Upper lobe of left lung (tissue), 6 donors: ENCODE results near the gene TSSK2. TPM values are rescaled to one million over a fixed set of nuclear protein-coding genes. Genes with fewer than 3 reads are reported as not detected.

ENCODE experiments used
- ATAC-seq, 2 donors: fragments of 200-7000 bp; cut with Tn5 transposase; one replicate each; pipeline ENCODE4 v1.9.1; 2022; ENCODE audit warnings: mild to moderate bottlenecking in 2 of 2, moderate library complexity in 2 of 2; ENCODE audit not compliant: low FRiP score in 2 of 2
- DNase-seq, 2 donors: peaks; one replicate each; pipeline ENCODE4 v3.0.0-alpha.2; 2019 to 2020
- H3K27ac ChIP-seq, 4 donors: fragments of 200-600 bp; sonication (generic); one replicate each; pipeline ENCODE4 v1.5.1; 2016 to 2019
- H3K27me3 ChIP-seq, 4 donors: fragments of 200-600 bp; sonication (generic); one replicate each; pipeline ENCODE4 v1.5.1; 2017 to 2019
- H3K36me3 ChIP-seq, 4 donors: fragments of 200-600 bp; sonication (generic); one replicate each; pipeline ENCODE4 v1.5.1; 2016 to 2019
- H3K4me1 ChIP-seq, 4 donors: fragments of 200-600 bp; sonication (generic); one replicate each; pipeline ENCODE4 v1.5.1; 2018 to 2019
- H3K4me3 ChIP-seq, 4 donors: fragments of 200-600 bp; sonication (generic); one replicate each; pipeline ENCODE4 v1.5.1; 2017 to 2019; ENCODE audit warnings: mild to moderate bottlenecking in 2 of 4, moderate library complexity in 1 of 4
- H3K9me3 ChIP-seq, 4 donors: fragments of 200-600 bp; sonication (generic); one replicate each; pipeline ENCODE4 v1.5.1; 2018 to 2019
- CTCF ChIP-seq, 6 experiments: fragments of 450-650 bp in 4 of 6; fragments of 200-600 bp in 2 of 6; sonication (generic) in 2 of 6; IDR thresholded peaks; one replicate each; pipeline ENCODE4 v1.5.1; 2016 to 2019; ENCODE audit warnings: antibody characterized with exemption in 6 of 6
- EP300 ChIP-seq, 4 donors: sonication (generic); formaldehyde crosslinking; IDR thresholded peaks; one replicate each; pipeline ENCODE4 v1.5.1; 2017; ENCODE audit warnings: antibody characterized with exemption in 4 of 4, control low read depth in 2 of 4
- POLR2A ChIP-seq, 4 donors: fragments of 450-650 bp; IDR thresholded peaks; one replicate each; pipeline ENCODE4 v1.5.1; 2016 to 2017; ENCODE audit warnings: antibody characterized with exemption in 4 of 4, mild to moderate bottlenecking in 2 of 4
- POLR2AphosphoS5 ChIP-seq, 2 donors: sonication (generic); formaldehyde crosslinking; IDR thresholded peaks; one replicate each; pipeline ENCODE4 v1.5.1; 2017; ENCODE audit warnings: antibody characterized with exemption in 2 of 2
- WGBS, 2 donors: methylation state at CpG; one replicate each; pipeline ENCODE4 v1.1.5; 2017 to 2018; 5-methylcytosine and 5-hydroxymethylcytosine counted together
- total RNA-seq, 6 donors: library from RNA; depleted of rRNA in 4 of 6; stranded (reverse); fragments of >200 nt in 4 of 6; gene quantifications; one replicate each; pipeline versions ENCODE4 v1.1.0 to v1.2.1, GENCODE V29; 2016 to 2021
- donor health status: DM: no; HTN: no; CAD: no; lungs with moderate emphysema.
- donor health status: DM: no; HTN: yes; CAD: no; lungs with severe emphysema.

The TSSK2 gene
- total RNA-seq, 6 donors from 2014 or later: not detected

- Histone ChIP-seq H3K9me3 (no peaks in the 10 kb centered on the region), H3K4me1 (peaks cover 7 to 16% (median 14%) of the 10 kb centered on the region in 4 donors), H3K27ac (peak overlapping the region; percentile 16 to 80 (median 52)), H3K4me3 (no peak overlapping the region), H3K27me3 (no peaks in the 10 kb centered on the region), H3K36me3 (peaks cover 5 to 42% (median 21%) of the 10 kb centered on the region in 4 donors)
- WGBS, 2 donors: 35 to 37% methylated on average over 1 of the region's 1 CpG
- ATAC-seq: peak in 1 of 2 donors; percentile 24
- DNase-seq: no peak
- TF ChIP-seq POLR2AphosphoS5 (IDR thresholded peaks at IDR 0.05) (no peak), POLR2A (IDR thresholded peaks at IDR 0.05) (no peak), CTCF (IDR thresholded peaks at IDR 0.05) (no peak), EP300 (IDR thresholded peaks at IDR 0.05) (no peak)
Measured at GRCh38 chr22:19085233-19085718, 45.8 kb upstream of the TSSK2 start.

- no peak overlapping the region for H3K4me3 ChIP-seq
- DNase-seq: no peak
- peak overlapping the region; percentile 56 to 80 (median 68) for H3K27ac ChIP-seq
- peaks cover 7 to 16% (median 14%) of the 10 kb centered on the region in 4 donors for H3K4me1 ChIP-seq
- TF ChIP-seq CTCF (IDR thresholded peaks at IDR 0.05): no peak
- no peak for TF ChIP-seq POLR2A (IDR thresholded peaks at IDR 0.05)
- no peak for TF ChIP-seq POLR2AphosphoS5 (IDR thresholded peaks at IDR 0.05)
- ATAC-seq: peak in 1 of 2 donors; percentile 29
- no peaks in the 10 kb centered on the region for H3K9me3 ChIP-seq
- H3K27me3 ChIP-seq: no peaks in the 10 kb centered on the region
- H3K36me3 ChIP-seq: peaks cover 0 to 34% (median 13%) of the 10 kb centered on the region in 4 donors
- 78 to 90% methylated on average over 6 of the region's 6 CpGs for WGBS, 2 donors
Measured at GRCh38 chr22:19086417-19086816, 44.7 kb upstream of the TSSK2 start.

DNA sequence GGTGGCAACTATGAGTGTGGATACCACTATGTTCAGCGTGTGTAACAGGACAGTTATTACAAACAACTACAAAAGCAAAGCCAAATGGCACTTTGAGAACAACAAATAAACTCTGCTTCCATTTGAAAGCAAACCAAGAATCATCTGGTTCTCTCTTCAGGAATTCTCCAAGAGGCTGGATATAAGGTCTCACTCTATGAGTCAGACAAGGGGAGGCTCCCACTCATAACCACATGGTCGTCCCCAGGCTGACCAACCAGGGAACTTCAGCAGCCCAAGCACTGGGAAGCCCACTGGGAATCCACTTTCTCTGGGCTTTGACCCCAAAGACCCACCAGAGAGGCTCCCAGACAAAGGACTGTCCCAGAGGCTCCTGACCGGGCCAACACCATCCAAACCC is 44.2 kb upstream of the TSSK2 start:
- Histone ChIP-seq H3K4me3 (no peak overlapping the region), H3K27me3 (no peaks in the 10 kb centered on the region), H3K27ac (peak overlapping the region in 3 of 4 donors; percentile 56 to 80 (median 73)), H3K4me1 (peaks cover 7 to 16% (median 14%) of the 10 kb centered on the region in 4 donors), H3K36me3 (peaks cover 0 to 34% (median 13%) of the 10 kb centered on the region in 4 donors), H3K9me3 (no peaks in the 10 kb centered on the region)
- TF ChIP-seq POLR2A (IDR thresholded peaks at IDR 0.05) (no peak), EP300 (IDR thresholded peaks at IDR 0.05) (no peak), POLR2AphosphoS5 (IDR thresholded peaks at IDR 0.05) (no peak), CTCF (IDR thresholded peaks at IDR 0.05) (no peak)
- ATAC-seq: no peak
- WGBS, 2 donors: 85 to 94% methylated on average over 3 of the region's 3 CpGs
- DNase-seq: no peak

DNA sequence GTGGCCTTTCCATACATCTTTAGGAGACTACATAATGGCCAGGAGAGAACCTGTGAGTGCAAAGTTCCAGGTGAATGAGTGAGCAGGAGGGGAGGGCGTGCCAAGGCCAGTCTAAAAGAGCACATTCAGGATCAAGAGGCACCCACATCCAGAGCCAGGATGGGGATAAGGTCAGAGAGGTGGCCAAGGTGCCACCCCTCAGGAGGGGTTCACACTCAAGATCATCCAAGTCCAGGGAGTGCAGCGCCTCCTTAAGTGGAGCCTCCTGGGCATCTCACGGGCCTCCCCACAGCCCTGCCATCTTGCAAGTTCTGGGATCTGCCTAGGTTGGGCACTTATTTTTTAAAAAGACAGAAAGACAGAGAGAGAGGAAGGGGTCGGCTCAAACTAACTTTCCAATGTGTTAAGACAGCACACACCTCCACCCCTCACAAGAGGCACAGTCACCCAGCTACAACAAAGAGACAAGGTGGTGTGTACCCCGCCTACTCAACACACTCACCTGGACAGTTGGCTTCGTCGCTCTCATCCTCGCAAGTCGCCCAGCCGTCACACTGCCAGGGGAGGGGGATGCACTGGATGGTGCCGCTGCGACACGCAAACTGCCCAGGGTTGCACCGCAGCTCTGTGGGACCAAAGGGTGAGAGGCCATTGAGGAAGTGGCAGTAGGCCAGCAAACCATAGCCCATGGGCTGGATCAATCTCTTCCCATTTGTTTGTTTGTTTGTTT is 42.1 kb upstream of the TSSK2 start:
- 95 to 97% methylated on average over 13 to 14 of the region's 14 CpGs for WGBS, 2 donors
- H3K4me1 ChIP-seq: peaks cover 7 to 16% (median 14%) of the 10 kb centered on the region in 4 donors

More for the DNA sequence above, 42.1 kb upstream of the TSSK2 start:
- no peak overlapping the region for H3K4me3 ChIP-seq
- H3K27me3 ChIP-seq: no peaks in the 10 kb centered on the region
- no peak overlapping the region for H3K27ac ChIP-seq
- TF ChIP-seq EP300 (IDR thresholded peaks at IDR 0.05) (no peak), POLR2AphosphoS5 (IDR thresholded peaks at IDR 0.05) (no peak), CTCF (IDR thresholded peaks at IDR 0.05) (no peak)
- ATAC-seq (no peak), DNase-seq (peak in 1 of 2 donors; percentile 36)
- peaks cover 0 to 27% (median 13%) of the 10 kb centered on the region in 4 donors for H3K36me3 ChIP-seq
- H3K9me3 ChIP-seq: no peaks in the 10 kb centered on the region
